HG02678 (cell line): Measurements from ENCODE around the gene ARHGAP26.

Experiments used
- ATAC-seq: cut with Tn5 transposase; IDR thresholded peaks from one replicate; pipeline ENCODE4 v1.9.1; 2021; ENCODE audit warnings: mild to moderate bottlenecking, moderate library complexity; ENCODE audit not compliant: unreplicated experiment

The ARHGAP26 gene

GRCh38 chr5:142782976-142783530 is 12.9 kb downstream of the ARHGAP26 start:
- no peak for ATAC-seq

DNA sequence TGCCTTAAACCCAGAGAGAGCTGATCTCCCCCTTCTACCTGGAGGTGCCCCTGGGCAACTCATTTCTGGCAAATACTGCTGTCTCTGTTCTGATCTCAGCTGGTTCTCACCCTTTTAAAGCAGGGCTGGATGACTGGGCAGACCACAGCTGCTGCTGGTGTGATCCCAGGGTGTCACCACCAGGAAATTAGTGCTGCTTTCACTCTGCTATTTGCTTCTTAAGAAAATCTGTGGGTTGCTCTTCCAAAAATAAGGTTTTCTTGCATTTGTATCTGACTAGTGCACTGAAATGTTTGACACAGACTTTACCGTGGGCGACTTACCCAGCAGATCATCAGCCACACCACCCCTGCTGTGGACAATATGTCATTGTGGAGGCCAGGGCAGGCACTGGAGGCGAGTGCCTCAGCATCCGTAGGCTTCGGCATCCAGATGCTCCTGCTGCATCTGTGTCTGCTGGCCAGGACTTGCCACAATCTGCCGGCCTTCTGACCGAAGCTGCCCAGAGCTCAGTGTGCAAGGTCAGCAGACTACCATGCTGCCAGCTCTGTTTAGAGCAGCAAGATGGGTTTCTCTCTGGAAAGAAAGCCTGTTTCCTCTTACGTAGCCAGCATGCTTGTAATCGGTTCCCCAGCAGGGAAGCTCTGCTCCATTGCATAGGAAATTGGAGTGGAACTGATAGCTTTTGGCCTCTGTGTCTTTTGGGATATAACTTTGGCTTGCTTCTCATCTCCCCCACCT is 13.6 kb downstream of the ARHGAP26 start:
- peak; percentile 83 for ATAC-seq

DNA sequence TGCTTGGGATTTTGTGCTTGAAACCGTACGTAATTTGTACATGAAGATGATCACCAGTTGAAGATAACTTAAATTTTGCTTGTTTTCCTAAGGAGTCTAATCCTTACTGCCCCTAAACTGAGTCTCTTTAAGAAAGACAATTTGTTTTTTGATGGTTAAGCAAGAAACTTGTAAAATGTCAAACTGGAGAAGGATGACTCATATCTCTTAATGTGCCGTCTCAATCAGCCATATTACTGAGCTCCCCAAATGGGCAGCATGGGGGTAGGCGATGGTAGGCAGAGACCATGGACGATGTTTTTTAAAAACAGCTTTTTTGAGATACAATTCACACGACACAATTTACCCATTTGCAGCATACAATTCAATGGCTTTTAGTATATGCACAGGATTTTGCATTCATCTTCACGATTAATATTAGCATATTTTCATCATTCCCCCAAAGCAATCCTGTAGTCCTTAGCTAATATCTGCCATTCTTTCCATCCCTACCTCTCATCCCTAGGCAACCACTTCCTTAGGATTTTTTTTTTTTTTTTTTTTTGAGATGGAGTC is 14.3 kb downstream of the ARHGAP26 start:
- ATAC-seq = no peak

GRCh38 chr5:142785206-142785605 is 15.0 kb downstream of the ARHGAP26 start:
- no peak for ATAC-seq

GRCh38 chr5:142789206-142789605 is 19.0 kb downstream of the ARHGAP26 start:
- ATAC-seq = no peak

DNA sequence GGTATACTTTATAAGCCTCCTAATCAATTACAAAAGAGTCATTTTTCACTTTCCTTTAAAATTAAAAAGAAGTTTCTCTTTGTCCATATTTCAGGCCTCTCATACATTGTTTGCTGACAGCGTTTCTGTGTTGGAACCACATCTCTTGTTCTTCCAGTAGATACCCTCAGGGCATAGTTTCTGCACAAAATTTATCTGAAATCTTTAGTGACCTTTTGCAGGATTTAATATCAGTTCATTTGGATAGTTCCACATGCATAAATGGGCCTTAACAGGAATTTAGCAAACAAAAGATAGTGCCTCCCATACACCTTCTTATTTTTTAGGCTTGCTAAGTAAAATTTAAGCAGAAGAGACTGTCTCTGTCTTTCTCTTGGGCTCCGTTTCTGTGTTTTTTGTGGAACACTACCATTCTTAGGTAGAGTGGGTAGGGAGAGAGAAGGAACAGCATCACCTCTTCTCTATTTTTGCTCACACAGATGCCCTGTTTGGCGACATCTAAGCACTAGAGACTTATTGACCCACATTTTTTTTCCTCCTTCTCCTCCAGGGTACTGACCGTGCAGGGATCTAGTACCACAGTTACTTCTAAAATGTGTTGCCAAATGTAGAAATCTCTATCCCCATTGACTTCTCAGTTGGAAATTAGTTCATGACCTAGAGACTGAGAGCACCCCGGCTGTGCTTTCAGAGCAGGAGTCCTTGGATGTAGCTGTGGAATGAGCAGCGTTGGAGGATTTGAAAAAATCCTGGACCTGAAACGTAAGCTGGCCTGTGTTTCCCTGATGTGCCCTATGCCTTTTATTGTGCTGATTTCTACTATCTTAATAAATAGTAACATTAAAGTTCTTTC is 22.1 kb downstream of the ARHGAP26 start:
- ATAC-seq = no peak

- no peak for ATAC-seq
These were observed 22.7 kb downstream of the ARHGAP26 start for GRCh38 chr5:142792865-142793232.

- no peak for ATAC-seq
These were observed 24.4 kb downstream of the ARHGAP26 start for GRCh38 chr5:142794537-142794936.

DNA sequence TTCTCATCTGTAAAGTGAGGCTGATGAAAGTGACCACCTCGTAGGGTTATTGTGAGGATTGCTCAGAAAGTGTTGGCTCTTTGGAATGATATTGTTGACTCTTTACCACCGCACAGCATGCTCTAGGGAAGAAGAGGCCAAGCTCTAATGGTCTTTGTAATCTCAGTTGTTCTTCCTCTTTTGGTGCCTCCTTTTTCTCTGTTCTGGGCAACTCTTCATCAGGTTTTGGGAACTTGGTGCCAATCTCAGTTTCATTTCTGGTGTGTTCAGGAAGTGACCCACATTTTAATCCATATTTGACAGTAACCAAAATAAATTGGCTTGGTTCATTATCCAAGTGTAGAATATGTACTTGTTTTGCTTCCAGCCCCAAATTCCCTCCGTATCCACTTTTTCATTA is 25.1 kb downstream of the ARHGAP26 start:
- ATAC-seq = no peak

DNA sequence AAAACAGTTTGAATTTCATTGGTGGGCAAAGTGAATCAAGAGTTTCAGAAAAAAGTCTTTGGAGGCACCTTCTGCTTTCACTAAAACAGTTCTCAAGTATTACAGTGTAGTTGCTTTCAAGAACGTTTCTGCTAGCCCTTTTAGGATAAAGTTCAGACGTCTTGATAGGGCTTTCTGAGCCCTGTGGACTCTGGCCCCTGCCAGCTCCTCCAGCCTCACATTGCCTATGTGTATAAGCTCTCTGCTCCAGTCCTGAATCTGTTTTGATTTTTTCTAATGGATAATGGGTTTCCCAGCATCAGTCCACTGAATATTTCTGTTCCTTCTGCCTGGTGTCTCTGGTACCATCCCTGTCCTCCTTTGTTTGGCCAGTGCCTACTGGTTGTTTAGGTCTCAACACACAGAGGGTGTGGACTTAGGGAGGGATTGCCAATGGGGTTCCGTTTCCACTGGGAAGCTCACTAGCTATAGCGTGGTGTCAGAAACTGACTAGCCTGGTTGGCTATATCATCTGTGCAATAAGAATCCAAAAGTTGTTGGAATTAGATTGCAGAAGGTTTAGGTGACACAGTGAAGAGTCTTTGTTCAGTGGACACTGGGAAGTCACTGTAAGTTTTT is 26.4 kb downstream of the ARHGAP26 start:
- ATAC-seq = no peak

DNA sequence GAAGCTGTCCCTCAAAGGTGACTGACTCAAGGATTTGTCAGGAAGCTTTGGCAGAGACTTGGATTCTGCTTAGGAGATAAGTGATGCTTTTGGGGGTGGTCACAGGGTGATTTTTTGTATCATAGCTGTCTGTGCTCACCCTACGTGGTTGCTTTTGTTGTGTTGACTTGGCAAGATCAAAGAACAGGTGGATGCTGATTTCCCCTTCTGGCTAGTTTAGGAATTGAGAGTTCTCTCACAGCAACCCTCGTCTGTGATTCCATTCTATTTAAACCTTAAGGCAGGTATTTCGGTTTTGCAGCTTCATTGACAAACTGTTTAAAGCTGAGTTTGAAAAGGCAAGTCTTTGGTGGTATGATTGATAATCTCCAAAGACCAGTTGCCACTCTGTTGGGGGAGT is 27.2 kb downstream of the ARHGAP26 start:
- no peak for ATAC-seq

GRCh38 chr5:142798099-142798770 is 28.1 kb downstream of the ARHGAP26 start:
- peak; percentile 36 for ATAC-seq

DNA sequence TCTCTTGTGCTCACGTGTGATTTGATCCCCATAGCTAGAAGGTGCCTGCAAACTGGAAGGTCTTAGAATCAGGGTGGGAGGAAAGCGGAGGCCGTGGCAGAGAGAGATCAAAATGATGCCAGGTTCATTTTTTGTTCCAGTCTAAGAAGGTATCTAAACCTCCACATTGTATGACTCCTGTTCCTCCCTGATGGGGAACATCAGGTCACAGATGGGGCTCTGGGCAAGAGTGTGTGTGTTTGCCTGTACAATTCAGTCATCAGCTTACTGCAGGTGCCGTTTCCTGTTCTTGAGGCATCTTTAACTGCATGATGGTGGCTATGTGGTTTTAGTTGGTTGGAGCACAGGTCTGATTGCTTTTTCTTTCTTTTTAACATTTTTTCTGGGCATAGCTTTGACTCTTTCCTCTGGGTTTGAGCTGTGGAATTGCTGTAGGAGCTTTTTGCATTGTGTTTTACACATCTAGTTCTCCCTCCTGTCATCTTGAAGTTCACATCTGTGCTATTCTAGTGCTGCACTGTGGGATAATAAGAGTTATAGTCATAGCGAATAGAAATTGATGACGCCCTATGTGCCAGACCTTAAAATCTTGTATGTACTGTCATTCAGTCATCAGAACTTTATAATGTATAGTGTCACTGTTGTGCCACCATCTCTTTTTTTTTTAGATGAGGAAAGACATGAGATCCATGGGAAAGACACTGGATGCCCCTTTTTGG is 30.8 kb downstream of the ARHGAP26 start:
- peak; percentile 94 for ATAC-seq

GRCh38 chr5:142801495-142801871 is 31.3 kb downstream of the ARHGAP26 start:
- no peak for ATAC-seq

GRCh38 chr5:142803428-142804125 is 33.4 kb downstream of the ARHGAP26 start:
- no peak for ATAC-seq

DNA sequence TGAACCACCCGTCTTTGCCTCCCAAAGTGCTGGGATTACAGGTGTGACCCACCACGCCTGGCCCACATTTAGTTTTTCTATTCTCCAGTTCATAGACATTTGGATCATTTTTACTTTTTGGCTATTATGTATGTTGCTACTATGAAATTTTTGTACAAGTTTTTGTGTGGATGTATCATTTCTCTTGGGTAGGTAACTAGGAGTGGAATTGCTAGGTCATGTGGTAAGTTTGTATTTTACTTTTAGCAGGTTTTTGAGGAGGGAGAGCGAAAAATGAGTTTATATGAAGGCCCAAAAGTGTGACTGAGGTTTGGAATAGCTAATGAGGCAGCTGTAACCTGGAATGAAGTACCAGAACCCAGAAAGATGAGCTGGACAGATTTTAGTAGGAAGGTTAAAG is 35.2 kb downstream of the ARHGAP26 start:
- no peak for ATAC-seq

DNA sequence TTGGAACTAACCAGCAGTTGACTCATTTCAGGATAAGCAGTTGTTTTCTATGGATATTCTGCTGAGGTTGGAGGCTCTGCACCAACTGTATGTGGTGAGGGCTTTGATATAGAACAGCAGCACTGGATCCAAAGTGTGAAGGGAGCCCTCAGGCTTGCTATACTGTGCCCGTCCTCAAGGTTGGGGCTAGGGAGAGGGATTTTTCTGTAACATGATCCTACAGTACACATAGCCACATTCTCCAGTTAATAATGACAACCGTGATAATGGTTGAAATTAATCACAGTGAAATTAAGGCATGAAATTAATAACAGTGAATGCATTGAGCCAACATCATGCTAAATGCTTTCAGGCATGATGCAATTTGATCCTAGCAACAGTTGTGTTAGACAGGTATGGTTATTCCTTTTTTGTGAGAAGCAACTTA is 36.7 kb downstream of the ARHGAP26 start:
- no peak for ATAC-seq

DNA sequence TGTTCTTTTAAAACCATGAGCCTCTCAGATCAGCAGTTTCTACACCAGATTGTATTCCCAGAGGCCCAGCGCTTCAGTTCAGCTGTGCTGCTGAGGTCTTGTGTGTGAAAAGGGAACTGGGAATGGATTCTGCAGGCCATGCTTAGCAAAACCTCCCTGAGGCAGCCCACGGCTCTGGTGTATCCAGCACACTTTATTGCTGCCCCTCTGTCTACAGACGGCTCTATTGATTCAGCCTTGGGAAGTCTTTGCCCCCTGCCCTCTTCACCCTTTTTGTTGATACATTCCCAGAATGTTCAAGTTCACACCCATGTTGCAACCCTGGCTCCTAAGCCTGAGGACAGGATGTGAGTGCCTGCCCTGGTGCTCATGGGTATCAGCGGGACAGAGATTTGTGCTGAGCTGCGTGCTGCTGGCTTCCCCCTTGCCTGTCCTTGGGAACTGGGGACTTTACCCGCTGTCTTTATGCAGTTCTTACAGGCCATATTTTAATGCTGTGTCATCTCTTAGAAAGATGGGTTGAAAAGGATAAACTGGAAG is 37.3 kb downstream of the ARHGAP26 start:
- peak; percentile 77 for ATAC-seq
